ENCODE measurements around the gene OR6C76. TPM values are rescaled to one million over a fixed set of nuclear protein-coding genes. Genes with fewer than 3 reads are reported as not detected.
"Not testable (repeated sequence)": the region's sequence is repeated elsewhere in the genome, so short reads cannot be mapped to it uniquely, and the experiment has no call there.

The OR6C76 gene
- total RNA-seq = not detected
- long read RNA-seq = 0 reads

GRCh38 chr12:55425954-55426353, at the start of gene OR6C76:
TSS of gene OR6C76 (plus strand) at chr12:55426254. CDS start at chr12:55426254, 0 bp downstream.
- intact Hi-C loops (cut with DNase I) = no loop called here
- no peak for ATAC-seq
- no peak for DNase-seq (ENCODE audit: missing footprints)

GRCh38 chr12:55385891-55386290, 40.2 kb upstream of the OR6C76 start:
- intact Hi-C loops (cut with DNase I) = no loop called here
- ATAC-seq = no peak
- DNase-seq (ENCODE audit: missing footprints) = no peak

GRCh38 chr12:55392032-55392795, 33.8 kb upstream of the OR6C76 start:
- ATAC-seq (no peak), DNase-seq (ENCODE audit: missing footprints) (no peak)
- intact Hi-C loops (cut with DNase I) = no loop called here

- ATAC-seq = no peak
- intact Hi-C loops (cut with DNase I) = no loop called here
- DNase-seq (ENCODE audit: missing footprints) = no peak
Observed at GRCh38 chr12:55396326-55396725, 29.7 kb upstream of the OR6C76 start.

GRCh38 chr12:55400229-55400628, 25.8 kb upstream of the OR6C76 start, which contains the start of gene OR6C65:
TSS of gene OR6C65 (plus strand) at chr12:55400529. CDS start at chr12:55400529, 0 bp downstream.
- DNase-seq (ENCODE audit: missing footprints) (no peak), ATAC-seq (no peak)
- intact Hi-C loops (cut with DNase I) = no loop called here

GRCh38 chr12:55407866-55408265, 18.2 kb upstream of the OR6C76 start:
- intact Hi-C loops (cut with DNase I) = no loop called here
- DNase-seq (ENCODE audit: missing footprints) = no peak
- no peak for ATAC-seq

- ATAC-seq; DNase-seq (ENCODE audit: missing footprints); intact Hi-C loops (cut with DNase I): not testable (repeated sequence)
Observed at GRCh38 chr12:55409133-55409532, 16.9 kb upstream of the OR6C76 start.

GRCh38 chr12:55412138-55412537, 13.9 kb upstream of the OR6C76 start:
- DNase-seq (ENCODE audit: missing footprints); ATAC-seq; intact Hi-C loops (cut with DNase I): not testable (repeated sequence)

GRCh38 chr12:55413498-55414388, 12.3 kb upstream of the OR6C76 start:
- DNase-seq (ENCODE audit: missing footprints); intact Hi-C loops (cut with DNase I); ATAC-seq: not testable (repeated sequence)

GRCh38 chr12:55414396-55414823, 11.6 kb upstream of the OR6C76 start:
- ATAC-seq; DNase-seq (ENCODE audit: missing footprints); intact Hi-C loops (cut with DNase I): not testable (repeated sequence)

- DNase-seq (ENCODE audit: missing footprints); intact Hi-C loops (cut with DNase I): not testable (repeated sequence)
- peak; percentile 34 for ATAC-seq
Observed at GRCh38 chr12:55414889-55415288, 11.2 kb upstream of the OR6C76 start.

- no peak for DNase-seq (ENCODE audit: missing footprints)
- intact Hi-C loops (cut with DNase I) = no loop called here
- ATAC-seq = no peak
Observed at GRCh38 chr12:55416961-55417360, 9.1 kb upstream of the OR6C76 start.

- ATAC-seq (no peak), DNase-seq (ENCODE audit: missing footprints) (no peak)
- intact Hi-C loops (cut with DNase I) = no loop called here
Observed at GRCh38 chr12:55420307-55420962, 5.6 kb upstream of the OR6C76 start.

GRCh38 chr12:55428331-55429243, 2.5 kb downstream of the OR6C76 start:
- intact Hi-C loops (cut with DNase I) = no loop called here
- ATAC-seq (no peak), DNase-seq (ENCODE audit: missing footprints) (no peak)

- ATAC-seq; intact Hi-C loops (cut with DNase I): not testable (repeated sequence)
Observed at GRCh38 chr12:55441233-55441632, 15.2 kb downstream of the OR6C76 start.

GRCh38 chr12:55443776-55444175, 17.7 kb downstream of the OR6C76 start, which contains the start of gene OR6C2:
TSS of gene OR6C2 (plus strand) at chr12:55444076. CDS start at chr12:55452214, 8,138 bp downstream.
- DNase-seq (ENCODE audit: missing footprints) = no peak
- intact Hi-C loops (cut with DNase I) = no loop called here
- no peak for ATAC-seq

More at GRCh38 chr12:55441233-55441632, 15.2 kb downstream of the OR6C76 start:
- DNase-seq (ENCODE audit: missing footprints) = not testable (repeated sequence)

- DNase-seq (ENCODE audit: missing footprints) (no peak), ATAC-seq (no peak)
- intact Hi-C loops (cut with DNase I) = no loop called here
Observed at GRCh38 chr12:55445357-55445756, 19.3 kb downstream of the OR6C76 start.

- intact Hi-C loops (cut with DNase I) = no loop called here
Observed at GRCh38 chr12:55446326-55446725, 20.3 kb downstream of the OR6C76 start.

More at GRCh38 chr12:55446326-55446725, 20.3 kb downstream of the OR6C76 start:
- no peak for DNase-seq (ENCODE audit: missing footprints)
- ATAC-seq = no peak
